HG02588 (cell line): Measurements from ENCODE around the gene SSTR5.
"Not testable (repeated sequence)": the region's sequence is repeated elsewhere in the genome, so short reads cannot be mapped to it uniquely, and the experiment has no call there.

ENCODE experiments used
- ATAC-seq: cut with Tn5 transposase; IDR thresholded peaks from one replicate; pipeline ENCODE4 v1.9.1; 2021; ENCODE audit warnings: mild to moderate bottlenecking, moderate library complexity; ENCODE audit not compliant: unreplicated experiment

SSTR5 gene

DNA sequence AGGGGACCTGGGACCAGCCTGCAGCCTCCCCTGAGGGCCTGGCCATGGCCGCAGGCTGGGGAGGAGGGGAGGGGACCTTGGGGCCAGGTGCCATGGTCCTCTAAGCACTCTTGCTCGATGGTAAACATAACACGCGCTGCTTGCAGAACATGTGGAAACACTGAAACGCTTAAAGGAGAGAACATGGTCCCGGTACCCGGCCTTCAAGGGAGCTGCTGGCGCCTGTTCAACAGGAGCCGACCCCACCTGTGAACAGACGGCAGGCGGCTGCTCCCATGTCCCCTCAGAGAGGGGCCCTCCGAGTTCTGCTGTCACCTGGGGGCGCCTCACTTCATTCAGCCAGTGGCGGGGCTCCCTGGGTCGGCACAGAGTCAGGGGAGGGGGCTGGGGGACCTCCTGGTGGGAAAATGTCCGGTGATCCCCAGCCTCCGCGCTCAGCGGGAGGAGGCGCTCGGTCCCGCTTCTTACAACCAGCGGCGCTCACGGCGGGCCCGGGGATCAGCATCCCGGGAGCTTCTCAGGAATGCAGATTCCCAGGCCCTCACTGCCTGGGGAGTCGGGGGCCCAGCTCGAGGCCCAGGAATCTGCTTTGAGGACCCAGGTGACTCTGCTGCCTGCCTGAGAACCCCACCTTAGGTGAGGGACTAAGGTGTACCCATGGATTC is 854 bp upstream of the SSTR5 start:
- no peak for ATAC-seq

DNA sequence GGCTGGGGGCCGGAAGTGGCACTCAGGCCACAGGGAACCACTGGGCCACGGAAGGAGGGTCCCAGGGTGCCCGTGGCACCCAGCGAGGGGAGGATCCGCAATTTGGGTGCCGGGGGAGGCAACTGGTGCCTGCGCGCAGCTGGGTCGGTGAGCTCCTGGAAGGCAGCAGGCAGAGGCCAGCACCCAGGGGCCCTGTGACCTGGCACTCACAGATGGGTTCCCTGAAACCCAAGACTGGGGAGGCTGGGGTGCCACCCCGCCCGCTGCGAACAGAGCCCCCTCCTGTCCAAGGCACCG is 663 bp downstream of the SSTR5 start:
- no peak for ATAC-seq

GRCh38 chr16:1073566-1074378 is 1.2 kb downstream of the SSTR5 start:
- ATAC-seq = no peak

DNA sequence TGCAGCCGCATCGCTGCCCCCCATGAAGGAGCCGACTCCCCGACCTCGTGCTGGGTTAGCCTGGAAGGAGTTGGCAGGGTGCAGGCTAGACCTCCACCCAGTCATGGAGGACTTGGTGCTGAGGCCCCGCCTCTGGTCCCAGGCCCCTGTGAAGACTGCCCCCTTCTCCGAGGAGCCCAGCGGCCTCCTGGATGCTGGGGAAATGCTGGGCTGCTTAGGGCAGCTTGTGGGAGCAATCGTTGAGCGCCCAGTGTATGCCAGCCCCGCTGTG is 1.8 kb downstream of the SSTR5 start:
- ATAC-seq = no peak

GRCh38 chr16:1075546-1075945 is 3.0 kb downstream of the SSTR5 start:
- no peak for ATAC-seq

- ATAC-seq = no peak
Measured at GRCh38 chr16:1076801-1077576, 4.4 kb downstream of the SSTR5 start.

- no peak for ATAC-seq
Measured at GRCh38 chr16:1077877-1078578, 5.5 kb downstream of the SSTR5 start.

GRCh38 chr16:1078579-1079021 is 6.1 kb downstream of the SSTR5 start:
- ATAC-seq = no peak

GRCh38 chr16:1079341-1079740 is 6.8 kb downstream of the SSTR5 start:
- ATAC-seq = no peak

DNA sequence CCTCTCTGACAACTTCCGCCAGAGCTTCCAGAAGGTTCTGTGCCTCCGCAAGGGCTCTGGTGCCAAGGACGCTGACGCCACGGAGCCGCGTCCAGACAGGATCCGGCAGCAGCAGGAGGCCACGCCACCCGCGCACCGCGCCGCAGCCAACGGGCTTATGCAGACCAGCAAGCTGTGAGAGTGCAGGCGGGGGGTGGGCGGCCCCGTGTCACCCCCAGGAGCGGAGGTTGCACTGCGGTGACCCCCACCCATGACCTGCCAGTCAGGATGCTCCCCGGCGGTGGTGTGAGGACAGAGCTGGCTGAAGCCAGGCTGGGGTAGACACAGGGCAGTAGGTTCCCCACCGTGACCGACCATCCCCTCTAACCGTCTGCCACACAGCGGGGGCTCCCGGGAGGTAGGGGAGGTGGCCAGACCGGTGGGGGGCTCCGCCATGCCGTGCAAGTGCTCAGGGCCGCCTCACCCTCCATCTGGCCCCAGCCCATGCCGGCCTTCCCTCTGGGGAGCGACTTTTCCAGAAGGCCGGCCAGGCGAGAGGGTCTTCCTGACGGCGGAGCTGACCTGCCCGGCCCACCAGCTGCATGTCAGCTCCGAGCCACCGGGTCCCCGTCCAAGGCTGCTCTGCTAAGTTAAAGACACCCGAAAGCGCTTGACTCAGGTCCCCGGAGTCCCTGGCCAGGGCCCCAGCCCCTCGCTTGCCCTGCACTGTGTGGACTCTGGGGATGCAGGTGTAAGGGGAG is 7.4 kb downstream of the SSTR5 start:
- no peak for ATAC-seq

DNA sequence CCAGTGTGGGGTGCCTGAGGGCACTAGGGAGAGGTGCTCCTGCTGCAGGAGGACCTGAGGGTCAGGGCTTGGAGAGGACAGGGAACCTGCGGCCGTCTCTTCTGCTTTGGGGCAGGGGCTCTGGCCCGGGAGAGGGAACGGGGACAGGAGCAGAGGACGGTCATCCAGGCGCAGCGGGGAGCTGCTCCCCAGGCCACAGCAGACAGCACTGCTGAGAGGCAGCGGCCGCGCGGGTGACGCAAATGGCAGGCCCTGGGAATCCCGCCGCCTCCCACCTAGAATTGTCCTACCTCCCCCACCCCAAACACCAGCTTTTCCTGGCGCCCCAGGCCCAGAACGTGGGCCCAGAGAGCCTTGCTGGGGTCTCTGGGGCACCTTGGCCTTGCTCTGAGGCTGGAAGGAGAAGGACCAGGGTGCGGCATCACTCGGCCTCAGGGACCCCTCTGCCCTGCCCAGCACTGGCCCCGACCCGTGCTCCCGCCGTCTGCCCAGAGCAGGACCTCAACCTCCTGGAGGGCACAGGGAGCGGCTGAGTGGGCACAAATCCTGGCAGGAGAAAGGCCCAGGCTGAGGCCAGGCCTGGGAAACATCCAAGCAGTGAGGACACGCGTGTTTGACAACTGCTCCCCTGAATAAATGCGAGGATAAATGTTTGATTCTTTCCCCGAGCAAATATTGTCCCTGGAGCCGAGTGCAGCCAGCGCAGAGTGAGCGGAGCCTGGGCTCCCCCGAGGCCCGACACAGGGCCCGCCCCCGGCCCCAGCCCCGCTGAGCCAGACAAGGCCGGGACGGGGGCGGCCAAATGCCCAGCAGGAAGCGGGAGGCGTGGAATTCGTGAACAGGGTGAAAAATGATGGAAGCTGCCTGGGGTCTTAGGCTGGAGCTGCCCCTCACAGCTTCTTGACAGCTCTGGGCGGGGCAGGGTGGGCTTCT is 8.5 kb downstream of the SSTR5 start:
- ATAC-seq = no peak

DNA sequence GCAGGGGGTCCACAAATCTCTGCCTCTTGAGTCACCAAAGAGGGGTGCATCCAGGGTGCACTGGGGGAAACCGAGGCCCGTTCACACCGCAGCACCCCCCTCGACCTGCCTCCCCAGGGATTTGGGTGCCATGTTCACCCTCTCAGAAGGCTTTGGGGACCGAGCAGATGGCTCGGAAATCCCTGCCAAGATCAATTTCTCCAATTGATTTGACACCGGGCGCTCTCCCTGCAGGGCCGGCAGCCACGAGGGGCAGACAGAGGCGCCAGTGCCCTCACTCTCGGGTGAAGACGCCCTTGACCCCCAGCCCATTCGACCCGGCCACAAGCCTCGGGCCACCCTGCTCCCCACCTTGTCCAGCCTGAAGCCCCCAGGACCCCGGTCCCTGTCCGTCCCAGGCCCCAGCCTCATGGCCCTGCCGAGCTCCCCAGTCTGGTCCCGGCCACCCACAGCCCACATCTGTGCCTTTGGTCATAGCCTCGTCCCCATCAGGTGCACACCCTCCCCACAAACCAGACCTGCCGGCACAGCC is 9.3 kb downstream of the SSTR5 start:
- no peak for ATAC-seq

DNA sequence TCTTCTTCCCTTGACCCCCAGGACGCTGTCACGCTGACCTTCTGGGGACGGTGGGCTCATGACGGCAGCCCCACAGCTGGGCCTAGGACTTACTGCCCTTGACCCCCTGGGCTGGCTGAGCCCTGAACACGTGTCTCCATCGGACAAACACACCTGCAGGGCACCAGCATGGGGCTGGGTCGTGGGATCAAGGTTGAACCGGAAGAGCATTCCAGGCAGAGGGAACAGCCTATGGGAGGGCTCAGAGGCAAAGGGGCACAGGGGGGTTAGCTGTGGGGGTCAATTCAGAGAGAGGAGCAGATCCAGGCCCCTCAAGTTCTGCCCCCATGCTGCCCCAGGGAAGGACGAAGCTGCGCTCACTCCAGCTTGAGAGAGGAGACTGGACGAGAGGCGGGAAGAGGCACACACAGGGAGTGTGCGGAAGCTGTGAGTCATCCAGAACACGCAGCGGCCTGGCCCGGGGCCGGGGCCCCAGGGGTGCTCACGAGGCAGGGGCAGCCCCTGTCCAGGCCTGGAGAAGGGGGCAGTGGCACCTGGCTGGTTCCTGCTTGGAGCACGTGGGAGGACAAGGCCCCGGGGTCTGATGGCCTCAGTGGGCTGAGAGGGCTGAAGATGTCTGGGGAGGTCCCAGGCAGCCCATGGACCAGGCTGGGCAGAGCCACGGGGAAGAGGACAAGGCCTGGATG is 9.9 kb downstream of the SSTR5 start:
- ATAC-seq = no peak

GRCh38 chr16:1082952-1083675 is 10.6 kb downstream of the SSTR5 start:
- no peak for ATAC-seq

DNA sequence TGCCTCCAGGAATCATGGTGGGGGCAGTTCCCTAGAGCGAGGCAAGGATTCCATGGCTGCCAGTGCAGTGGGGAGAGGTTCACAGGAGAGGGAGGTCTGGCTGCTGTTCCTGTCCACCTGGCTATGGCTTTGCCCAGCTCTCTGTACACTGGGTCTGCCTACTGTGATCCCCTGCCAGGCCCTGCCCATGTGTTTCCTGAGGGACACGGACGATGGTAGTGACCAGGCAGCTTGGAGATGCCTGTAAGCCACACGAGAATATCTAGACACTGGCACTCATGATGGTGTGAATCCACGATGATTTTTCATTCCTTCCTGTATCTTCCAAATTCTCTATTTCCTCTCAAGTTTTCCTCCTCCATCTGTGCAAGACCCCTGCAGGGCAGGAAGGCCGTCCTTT is 12.4 kb downstream of the SSTR5 start:
- ATAC-seq = no peak

DNA sequence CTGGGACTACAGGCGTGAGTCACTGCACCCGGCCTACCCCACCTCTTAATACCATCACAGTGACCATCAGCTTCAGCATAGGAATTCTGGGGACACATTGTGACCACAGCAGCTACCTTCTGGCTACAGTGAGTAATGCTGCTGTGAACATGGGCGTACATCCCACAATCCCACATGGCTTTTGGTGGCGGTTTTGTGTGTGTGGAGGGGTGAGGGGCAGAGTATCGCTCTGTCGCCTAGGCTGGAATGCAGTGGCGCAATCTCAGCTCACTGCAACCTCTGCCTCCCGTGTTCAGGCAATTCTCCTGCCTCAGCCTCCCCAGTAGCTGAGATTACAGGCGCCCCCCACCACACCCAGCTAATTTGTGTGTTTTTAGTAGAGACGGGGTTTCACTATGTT is 13.9 kb downstream of the SSTR5 start:
- not testable (repeated sequence) for ATAC-seq

- no peak for ATAC-seq
Measured at GRCh38 chr16:1088295-1089170, 16.0 kb downstream of the SSTR5 start.
